GM12874 (cell line): ENCODE measurements around the gene OR51B6.

ENCODE experiments used
- TF ChIP-seq, protein P1 (sequence below): IDR thresholded peaks from 2 replicates; pipeline ENCODE4 v1.5.1; 2011; ENCODE audit warnings: low read depth, mild to moderate bottlenecking, control low read depth, low read length, moderate library complexity; ENCODE audit not compliant: insufficient read depth

The OR51B6 gene

DNA sequence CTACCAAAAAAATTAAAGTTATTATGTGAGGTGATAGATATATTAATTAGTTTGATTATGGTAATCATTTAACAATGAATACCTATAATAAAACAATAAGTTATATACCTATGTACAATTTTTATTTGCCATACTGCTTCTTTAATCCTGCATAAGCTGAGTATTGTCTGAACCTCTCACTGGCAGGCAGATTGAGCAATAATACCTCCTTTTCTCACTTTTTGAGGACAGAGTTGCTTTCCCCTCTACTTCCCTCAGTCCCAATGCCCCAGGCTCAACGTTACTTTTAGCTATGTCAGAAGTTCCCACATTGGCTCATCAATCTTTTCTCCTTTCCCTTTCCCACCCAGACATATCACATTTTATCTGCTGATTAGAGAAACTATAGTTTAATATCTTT lies 1.8 kb upstream of the OR51B6 start:
- TF ChIP-seq, protein P1, sequence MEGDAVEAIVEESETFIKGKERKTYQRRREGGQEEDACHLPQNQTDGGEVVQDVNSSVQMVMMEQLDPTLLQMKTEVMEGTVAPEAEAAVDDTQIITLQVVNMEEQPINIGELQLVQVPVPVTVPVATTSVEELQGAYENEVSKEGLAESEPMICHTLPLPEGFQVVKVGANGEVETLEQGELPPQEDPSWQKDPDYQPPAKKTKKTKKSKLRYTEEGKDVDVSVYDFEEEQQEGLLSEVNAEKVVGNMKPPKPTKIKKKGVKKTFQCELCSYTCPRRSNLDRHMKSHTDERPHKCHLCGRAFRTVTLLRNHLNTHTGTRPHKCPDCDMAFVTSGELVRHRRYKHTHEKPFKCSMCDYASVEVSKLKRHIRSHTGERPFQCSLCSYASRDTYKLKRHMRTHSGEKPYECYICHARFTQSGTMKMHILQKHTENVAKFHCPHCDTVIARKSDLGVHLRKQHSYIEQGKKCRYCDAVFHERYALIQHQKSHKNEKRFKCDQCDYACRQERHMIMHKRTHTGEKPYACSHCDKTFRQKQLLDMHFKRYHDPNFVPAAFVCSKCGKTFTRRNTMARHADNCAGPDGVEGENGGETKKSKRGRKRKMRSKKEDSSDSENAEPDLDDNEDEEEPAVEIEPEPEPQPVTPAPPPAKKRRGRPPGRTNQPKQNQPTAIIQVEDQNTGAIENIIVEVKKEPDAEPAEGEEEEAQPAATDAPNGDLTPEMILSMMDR, result no peak

DNA sequence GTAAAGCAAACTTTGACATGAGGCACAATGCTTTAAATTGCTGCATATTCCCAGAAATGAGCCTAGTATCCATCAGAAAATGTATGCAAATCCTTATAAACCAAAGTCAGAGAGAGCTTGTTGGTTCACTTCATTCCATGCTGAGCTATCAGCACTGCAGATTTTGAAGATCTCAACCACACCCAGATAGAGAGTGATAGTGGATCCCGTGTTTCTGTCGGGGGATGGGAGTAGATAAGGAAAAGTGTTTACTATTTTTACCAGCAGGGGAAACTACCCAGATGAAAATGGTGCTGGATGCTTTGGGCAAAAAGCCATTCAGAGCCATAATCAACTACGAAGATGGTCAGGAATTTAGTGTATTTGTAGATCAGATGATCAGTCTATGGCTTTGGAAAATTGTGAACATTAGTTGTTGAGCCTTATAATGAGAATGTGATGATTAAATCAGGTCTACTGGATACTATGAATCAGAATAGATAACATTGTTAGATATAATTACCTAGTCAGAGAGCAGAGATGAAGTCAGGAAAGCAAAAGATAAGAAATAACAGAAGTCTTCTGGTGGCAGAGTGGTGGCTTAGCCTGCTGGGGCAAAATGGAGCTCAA lies 10.8 kb downstream of the OR51B6 start:
- TF ChIP-seq, protein P1, result no peak

DNA sequence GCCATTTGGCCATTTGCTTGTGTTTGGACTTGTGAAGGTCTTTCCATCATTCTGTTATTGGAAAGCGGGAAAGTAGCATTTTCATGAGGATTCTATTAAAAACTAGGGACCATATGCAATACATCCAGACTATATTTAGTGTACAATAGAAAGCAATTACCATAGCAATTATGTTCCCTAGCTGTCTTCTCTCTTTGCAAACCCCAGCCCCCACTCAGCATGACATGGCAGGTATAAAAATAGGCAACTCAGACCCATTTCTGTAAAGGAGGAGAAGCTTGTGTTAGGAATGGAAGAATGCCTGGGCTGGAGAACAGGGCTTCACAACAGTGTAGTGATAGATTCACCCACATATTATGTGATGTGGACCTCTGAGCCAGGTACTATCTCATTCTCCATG lies 12.4 kb downstream of the OR51B6 start:
- TF ChIP-seq, protein P1, result no peak

DNA sequence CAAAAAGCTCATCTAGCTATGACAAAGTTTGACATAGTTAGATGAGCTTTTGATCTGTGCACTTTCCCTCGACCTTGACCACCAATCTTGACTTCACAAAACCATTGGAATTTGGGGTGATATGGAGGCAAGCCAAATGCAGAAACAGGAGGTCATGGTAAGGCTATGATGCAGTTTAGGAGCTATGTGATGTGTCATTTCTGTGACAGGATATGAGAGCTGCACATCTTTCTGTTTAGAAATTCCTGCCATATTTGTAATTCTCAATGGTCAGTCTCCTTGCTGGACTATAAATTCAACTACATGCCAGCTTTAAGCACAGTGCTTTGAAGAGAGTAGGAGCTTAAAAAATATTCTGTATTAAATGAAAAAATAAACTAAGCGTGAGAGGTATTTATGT lies 12.9 kb downstream of the OR51B6 start:
- TF ChIP-seq, protein P1, result no peak

DNA sequence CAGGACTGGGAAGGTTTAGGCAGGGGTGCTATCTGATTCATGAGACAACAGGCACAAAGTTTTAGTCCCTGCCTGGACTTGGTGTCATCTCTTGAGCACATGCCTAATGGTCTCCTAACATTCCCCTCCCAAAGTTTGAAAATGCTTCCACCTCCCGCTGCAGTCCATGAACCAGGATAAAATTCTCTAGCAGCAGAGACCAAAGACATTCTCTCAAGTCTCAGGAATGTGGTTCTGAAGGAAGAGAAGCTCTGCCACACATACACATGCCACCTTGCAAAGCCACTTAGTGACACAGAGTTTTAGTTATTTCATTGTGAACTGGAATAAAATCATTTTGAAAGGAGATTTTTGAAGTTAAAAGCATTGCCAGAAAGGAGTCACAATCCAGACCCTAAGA lies 15.5 kb downstream of the OR51B6 start:
- TF ChIP-seq, protein P1, result no peak

DNA sequence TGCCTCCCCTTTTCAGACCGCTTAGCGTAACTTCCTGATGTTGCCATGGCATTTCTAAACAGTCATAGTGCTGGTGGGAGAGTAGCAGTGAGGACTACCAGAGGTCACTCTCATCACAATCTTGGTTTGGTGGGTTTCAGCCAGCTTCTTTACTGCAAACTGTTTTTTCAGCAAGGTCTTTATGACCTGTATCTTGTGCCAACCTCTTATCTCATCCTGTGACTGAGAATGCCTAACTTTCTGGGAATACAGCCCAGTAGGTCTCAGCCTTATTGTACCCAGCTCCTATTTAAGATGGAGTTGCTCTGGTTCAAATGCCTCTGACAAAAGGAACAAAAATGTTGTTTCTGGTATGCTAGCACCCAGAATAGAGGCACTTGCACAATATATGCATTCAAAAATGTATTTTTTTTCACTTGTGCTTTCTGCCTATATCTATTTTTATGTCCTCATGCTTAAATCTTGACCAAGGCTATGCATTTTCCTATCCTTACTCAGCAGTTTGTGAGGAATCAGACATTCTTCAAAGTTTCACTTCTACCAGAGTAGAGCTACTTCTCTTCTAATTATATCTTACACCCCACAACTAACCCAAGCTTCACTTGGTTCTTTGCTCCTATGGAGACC lies 16.3 kb downstream of the OR51B6 start:
- TF ChIP-seq, protein P1, result no peak

DNA sequence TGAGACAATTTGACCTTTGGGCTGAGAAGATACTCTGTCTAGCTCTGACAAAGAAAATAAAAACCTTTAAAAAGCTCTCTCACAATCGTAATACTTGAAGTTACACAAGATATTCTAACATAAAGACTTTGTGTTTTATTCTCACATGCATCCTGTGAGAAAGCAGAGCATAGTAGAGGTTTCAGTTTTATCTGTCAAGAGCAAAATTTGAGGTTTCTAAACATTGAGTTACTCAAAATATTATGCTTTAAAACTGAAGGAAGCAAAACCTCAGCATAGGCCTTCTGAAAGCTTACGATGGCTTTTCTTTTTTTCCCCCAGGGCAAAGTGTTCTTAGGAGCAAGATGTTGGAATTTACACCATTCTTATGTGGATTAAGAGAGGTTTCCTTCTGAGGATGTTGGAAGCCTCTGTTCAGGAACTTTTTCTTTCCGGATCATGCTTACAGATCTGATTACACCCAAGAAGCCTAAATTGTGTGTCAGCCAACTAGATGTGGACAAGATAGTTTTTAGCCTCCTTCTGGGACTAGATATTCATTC lies 17.3 kb downstream of the OR51B6 start:
- TF ChIP-seq, protein P1, result no peak
